ENCODE measurements around the gene PDIA5. TPM values are rescaled to one million over a fixed set of nuclear protein-coding genes. Genes with fewer than 3 reads are reported as not detected.

Gene PDIA5
- polyA plus RNA-seq, 3 donors = 9.1 to 22.9 (median 11.5) TPM

DNA sequence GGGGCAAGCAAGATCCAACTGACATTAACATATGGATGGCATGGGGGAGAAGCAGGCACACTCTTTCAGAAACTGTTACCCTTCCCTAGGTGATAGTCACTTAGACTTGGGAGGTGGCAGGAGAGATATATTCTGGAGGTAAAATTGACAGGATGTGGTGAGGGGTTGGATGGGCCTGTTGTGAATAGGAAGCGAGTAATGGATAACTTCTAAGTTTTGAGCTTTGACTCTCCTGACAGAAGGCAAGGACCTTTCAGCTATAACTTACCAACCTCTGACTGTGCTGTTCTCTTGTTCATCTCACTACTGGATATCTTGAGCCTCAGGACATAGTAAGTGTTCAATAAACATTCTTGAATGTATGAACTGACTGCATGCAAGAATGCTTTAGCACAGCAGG lies 1.9 kb upstream of the PDIA5 start:
- H3K27ac ChIP-seq (ENCODE audit: low read depth, low read length) = no peak overlapping the region
- 3 to 44% (median 8%) methylated on average over 1 of the region's 1 CpG for WGBS, 3 donors

DNA sequence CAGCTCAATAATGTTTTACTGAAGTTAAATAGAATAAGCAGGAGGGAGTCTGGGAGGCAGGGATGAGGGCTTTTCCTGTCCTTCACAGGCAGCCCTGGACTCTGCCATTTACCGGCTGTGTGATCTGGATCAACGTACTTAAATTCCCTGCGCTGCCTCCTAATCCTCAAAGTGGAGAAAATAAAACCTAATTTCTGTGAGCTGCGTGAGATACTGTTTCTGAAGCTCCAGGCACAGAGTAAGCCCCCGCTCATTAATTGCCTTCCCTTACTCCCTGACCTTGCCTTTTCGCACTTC lies 278 bp upstream of the PDIA5 start:
- H3K27ac ChIP-seq (ENCODE audit: low read depth, low read length) = no peak overlapping the region
- WGBS, 3 donors = 19 to 30% (median 22%) methylated on average over 6 of the region's 6 CpGs

DNA sequence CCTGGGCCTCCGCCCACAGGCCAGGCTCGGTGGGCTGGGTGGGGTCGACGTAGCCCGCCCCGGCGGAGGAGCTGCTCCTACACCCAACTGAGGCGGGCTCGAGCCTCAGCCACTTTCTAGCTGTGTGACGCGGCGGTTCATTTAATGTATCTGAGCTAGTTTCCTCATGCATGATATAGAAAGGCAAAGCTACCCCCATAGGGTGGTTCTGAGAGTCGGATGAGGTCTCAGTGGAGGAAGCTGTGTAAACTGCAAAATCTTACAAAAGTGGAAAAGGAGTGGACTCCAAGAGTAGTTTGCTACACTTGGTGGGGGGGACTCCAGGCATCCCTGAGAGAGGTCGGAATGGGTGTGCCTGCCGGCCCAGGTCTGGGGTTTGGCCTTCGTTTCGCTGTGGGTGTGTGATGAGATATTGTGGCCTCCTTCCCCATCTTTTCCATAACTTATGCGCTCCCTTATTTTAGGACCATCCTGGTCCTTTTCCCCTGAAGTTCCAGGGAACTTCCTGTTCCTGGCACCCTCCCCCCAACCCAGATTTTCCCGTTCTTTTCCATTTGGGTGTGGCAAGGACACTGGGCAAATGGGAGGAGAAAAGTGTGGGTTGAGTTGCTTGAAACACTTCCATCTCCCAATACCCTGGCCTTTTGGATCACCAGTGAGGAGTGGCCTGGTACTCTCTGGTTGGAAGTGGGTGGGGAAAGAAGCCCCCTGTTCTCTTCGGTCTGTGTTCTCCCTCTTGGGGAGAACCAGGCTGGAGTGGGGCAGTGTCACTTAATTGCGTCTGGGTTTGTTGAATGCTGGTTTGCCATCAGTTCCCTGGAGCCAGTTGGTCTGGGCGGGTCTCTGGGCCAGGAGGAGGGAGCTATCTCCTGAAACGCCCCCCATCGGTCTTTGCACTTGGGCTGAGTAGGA lies 1.1 kb downstream of the PDIA5 start:
- 9 to 23% (median 20%) methylated on average over 24 of the region's 24 CpGs for WGBS, 3 donors
- H3K27ac ChIP-seq (ENCODE audit: low read depth, low read length) = no peak overlapping the region

DNA sequence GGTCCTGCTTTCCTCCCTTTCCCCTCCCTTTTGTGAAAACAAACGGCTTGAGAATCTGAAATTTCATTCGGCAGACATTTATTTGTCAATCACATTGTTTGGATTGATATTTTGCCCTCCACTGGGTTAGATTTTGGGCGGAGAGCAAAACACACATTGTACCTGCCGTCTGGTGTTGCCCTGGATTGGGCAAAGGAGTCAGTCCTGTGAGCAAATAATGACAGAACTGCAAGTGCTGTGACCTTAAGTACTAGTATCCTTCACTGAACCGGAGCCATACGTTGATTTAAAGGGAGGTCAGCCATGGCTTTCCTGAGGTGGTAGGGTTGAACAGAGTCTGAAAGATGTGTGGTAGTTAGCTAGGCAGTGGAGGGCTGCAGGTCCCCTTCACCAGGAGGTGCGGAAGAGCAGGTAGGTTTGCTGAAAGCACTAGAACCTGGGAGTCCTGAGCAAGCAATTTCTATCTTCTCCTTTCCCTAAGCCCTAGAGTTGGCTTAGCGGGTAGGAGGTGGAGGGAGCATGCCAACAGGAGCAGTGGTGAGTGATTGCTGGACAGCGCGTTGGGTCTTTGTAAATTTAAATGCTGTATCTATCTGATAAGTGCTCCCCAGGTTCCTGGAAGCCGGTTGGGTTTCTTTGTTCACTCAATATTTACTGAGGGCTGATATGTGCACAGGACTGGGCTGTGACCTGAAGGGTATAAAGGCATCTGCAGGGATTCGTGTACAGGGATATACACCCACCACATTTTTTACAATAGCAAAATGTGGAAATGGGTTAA lies 2.0 kb downstream of the PDIA5 start:
- 26 to 90% (median 85%) methylated on average over 12 of the region's 12 CpGs for WGBS, 3 donors

DNA sequence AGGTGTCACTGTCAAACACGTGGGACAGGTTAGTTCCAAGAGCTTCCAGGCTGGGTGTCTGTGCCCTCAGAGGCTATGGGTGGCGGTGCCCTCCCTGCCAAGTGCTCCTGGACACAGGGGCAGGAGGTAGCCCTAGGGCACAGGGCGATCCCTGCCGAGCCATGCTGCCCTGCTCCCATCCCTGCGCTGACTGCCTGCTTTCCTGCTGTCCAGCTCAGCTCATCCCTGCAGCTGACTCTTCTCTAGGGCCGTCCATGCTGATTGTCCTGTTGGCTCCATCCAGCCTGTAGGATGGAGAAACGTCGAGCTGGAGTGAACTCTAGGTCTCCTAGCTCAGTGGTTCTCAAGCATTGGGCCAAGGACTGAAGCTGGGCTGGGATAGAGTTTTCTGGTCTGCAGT lies 3.7 kb downstream of the PDIA5 start:
- 74 to 83% (median 78%) methylated on average over 8 of the region's 8 CpGs for WGBS, 3 donors
- H3K27ac ChIP-seq (ENCODE audit: low read depth, low read length) = no peak overlapping the region

More for the DNA sequence above, 2.0 kb downstream of the PDIA5 start:
- no peak overlapping the region for H3K27ac ChIP-seq (ENCODE audit: low read depth, low read length)

DNA sequence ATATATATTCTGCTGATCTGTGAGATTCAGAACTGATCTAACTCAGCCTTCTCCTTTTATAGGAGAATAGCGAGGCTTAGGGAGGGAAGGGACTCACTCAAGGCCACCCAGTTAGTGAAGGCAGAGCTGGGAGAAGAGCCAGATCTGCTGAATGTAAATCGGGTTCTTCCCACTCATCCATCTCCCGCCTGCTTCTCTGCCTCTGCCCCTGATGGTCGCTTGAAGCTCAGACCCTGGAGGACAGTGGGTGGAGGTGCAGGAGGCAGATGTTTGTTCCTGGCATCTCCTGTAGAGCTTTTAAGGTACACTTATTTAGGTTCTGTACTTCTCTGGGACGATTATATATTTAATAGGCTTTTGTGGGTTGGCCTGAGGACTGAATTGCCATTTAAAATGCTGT lies 4.3 kb downstream of the PDIA5 start:
- 47 to 55% (median 52%) methylated on average over 5 of the region's 5 CpGs for WGBS, 3 donors
- H3K27ac ChIP-seq (ENCODE audit: low read depth, low read length) = no peak overlapping the region

DNA sequence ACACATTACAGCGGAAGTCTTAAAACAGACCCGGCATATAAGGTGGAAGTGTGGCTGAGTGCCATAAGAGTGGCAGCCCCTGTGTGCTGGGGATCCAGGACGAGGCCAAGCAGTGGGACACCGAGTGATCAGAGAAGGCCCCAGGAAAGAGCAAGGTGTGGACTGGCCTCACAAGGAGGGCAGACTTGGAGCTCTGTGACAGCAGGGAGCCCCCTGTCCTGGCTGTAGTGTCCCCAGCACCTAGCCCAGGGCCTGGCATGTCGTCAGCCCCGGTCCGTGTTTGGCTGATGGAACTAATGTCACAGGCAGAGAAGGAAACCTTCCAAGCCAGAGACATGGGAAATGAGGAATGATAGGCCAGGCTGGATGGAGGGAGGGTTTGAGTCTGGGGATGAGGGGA lies 4.8 kb downstream of the PDIA5 start:
- 74 to 85% (median 77%) methylated on average over 7 of the region's 7 CpGs for WGBS, 3 donors
- H3K27ac ChIP-seq (ENCODE audit: low read depth, low read length) = no peak overlapping the region

DNA sequence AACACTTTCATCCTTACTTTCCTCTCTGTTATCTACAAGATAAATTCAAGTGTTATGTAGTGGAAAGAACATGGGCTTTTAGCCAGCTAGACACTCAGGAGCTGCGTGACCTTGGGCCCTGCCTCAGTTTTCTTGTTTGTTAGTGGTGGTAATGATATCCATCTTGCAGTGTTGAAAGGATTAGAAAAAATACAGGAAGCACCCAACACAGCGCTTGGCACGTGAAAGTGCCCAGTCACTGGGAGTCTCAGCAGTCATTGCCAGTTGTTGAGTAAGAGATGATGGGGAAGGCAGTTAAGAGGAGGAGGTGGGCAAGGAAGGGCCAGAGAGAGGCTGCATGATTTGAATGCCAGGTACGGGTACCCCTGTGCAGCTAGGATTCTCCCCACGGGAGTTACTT lies 5.3 kb downstream of the PDIA5 start:
- H3K27ac ChIP-seq (ENCODE audit: low read depth, low read length) = no peak overlapping the region
- WGBS, 3 donors = 47 to 61% (median 58%) methylated on average over 5 of the region's 5 CpGs

DNA sequence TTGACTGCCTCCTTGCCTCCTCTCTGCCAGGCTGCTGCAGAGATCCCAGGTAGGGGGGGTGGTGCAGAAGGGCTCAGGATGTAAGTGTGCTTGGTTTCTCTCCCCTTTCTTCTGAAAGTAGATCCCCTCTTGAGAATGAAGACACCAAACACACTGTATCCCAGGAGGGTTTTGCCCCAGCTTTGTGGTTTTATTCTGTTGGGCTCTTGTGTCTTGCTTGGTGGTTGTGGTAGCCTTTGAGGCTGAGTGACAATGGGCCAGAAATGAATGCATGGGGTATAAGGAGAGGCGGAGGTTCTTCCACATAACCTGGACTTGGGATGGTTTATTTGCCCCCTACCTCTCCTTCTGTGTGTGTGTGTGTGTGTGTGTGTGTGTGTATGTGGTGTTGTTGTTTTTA lies 5.7 kb downstream of the PDIA5 start:
- no peak overlapping the region for H3K27ac ChIP-seq (ENCODE audit: low read depth, low read length)

DNA sequence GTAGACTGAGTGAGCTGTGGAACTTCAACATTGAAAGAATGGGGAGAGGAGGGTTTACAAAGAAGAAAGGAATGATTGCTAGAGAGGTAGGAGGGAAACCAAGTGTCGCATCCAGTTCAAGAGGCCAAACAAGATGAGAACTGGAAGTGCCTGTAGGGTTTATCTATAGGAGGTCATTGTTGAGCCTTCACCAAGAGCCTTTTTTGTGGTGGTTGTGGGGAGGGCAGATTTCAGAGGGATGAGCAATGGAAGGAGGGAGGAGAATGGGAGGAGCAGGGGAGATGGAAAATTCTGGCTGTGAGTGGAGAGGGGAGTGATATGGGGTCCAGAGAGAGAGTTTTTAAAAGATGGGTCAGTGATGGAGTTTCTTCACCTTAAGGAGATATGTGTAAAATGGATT lies 8.5 kb downstream of the PDIA5 start:
- 94 to 100% (median 96%) methylated on average over 1 of the region's 1 CpG for WGBS, 3 donors
- no peak overlapping the region for H3K27ac ChIP-seq (ENCODE audit: low read depth, low read length)

More for the DNA sequence above, 5.7 kb downstream of the PDIA5 start:
- 89 to 95% (median 95%) methylated on average over 1 of the region's 1 CpG for WGBS, 3 donors

DNA sequence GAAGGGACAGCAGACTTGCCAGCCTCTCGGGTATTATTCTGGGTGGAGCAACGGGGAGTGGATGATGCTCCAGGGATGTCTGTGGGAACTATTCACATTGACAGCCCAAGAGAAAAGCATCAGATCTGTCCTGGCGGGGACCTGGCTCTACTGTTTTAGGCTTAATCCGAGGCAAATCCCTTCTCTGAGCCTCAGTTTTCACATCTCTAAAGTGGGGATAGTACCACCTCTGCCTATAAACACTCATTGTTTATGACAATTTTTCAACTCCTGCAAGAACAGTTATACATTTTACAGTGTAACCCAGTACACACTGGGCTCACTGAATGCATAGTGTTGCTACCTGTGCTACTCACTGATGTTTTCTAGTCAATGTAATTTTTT lies 9.3 kb downstream of the PDIA5 start:
- 87 to 95% (median 89%) methylated on average over 4 of the region's 4 CpGs for WGBS, 3 donors
- no peak overlapping the region for H3K27ac ChIP-seq (ENCODE audit: low read depth, low read length)

DNA sequence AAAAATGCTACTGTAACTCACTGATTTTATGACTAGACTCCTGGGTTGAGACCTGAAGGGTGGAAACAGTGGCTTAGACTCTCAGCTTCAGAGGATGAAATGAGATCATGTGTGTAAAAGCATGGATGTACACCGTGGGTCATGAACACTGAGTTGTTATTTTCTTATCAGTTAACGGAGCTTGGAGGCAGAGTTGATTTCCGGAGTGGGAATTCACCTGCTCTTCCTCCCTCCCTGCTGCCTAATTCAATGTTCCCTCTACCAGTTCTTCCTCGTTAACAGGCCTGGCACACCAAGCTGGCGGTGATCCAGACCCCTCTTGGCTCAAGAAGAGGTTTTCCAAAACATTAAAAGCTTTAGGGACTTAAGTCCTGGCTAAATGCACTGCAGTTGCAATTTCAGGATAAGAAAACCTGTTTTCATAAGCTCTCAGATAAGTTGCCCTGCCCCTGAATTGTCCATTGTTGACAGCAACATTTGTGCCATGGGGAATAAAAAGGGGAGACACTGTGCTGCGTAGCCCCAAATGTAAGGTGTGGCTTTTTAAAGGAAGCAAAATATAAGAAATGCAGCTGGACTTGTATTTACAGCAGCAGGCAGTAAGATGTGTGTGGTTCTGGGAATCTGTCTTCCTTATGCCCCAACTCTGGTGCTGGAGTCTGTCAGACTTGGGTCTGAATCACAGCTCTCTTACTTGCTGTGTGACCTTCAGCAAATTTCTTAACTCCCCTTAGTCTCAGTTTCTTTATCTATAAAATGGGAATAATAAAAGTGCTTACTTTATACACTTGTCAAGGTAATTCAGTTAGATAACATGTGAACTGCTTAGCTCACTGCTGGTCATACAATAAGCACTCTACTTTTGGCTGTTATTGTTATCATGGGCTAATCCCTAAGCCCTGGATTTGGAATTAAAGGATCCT lies 9.9 kb downstream of the PDIA5 start:
- whole genome bisulfite sequencing, 3 donors = 20 to 27% (median 24%) methylated on average over 6 of the region's 6 CpGs
- H3K27ac ChIP-seq (ENCODE audit: low read depth, low read length) = no peak overlapping the region

DNA sequence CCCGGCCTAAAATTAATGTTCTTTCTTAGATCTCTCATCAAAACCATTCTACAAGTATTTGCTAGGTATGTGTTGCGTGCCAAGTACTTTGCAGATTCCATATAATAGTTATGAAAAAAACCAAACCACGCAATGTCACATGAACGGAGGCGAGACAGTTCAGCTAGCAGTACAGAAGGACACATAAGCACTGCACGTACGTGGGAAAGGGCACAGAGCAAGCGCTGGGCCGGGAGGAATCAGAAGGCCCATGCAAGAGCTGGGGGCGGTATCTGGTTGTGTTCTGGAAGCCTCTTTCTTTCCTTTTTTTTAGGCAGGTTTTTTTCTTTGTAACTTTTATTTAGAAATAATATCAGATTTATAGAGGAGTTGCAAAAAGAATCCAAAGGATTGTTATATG lies 11.3 kb downstream of the PDIA5 start:
- no peak overlapping the region for H3K27ac ChIP-seq (ENCODE audit: low read depth, low read length)

DNA sequence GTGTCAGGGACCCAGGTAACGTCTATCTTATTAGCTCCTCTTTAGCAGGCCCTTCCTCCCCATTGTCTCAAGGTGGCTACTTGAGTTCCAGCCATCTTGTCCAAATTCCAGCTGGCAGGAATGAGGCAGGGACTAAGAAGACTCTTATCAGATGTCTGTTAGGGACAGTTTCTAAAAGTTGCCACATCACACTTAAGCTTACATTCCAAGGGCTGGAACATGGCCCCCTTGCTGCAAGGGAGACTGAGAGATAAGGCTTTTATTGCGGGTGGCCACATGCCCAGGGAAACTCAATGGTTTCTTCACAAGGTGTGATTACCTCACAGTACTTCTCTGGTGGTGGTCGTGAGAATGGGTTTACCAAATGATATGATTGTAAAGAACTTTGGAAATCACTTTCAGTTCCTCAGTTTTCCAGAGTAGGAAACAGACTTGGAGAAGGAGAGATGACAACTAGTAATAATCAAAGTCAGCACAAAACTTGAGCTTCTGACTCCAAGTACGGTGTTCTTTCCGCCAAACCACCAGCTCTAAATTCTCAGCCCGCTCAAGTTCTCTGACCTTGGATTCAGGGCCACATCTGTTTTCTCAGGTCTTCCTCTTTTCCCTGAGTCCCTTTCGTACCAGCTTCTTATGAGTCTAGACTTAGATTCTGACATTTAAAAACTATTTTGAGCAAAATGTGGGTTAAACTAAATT lies 14.2 kb downstream of the PDIA5 start:
- 68 to 82% (median 72%) methylated on average over 7 of the region's 7 CpGs for WGBS, 3 donors
- no peak overlapping the region for H3K27ac ChIP-seq (ENCODE audit: low read depth, low read length)

More for the DNA sequence above, 11.3 kb downstream of the PDIA5 start:
- 92 to 93% (median 93%) methylated on average over 10 of the region's 10 CpGs for WGBS, 3 donors

DNA sequence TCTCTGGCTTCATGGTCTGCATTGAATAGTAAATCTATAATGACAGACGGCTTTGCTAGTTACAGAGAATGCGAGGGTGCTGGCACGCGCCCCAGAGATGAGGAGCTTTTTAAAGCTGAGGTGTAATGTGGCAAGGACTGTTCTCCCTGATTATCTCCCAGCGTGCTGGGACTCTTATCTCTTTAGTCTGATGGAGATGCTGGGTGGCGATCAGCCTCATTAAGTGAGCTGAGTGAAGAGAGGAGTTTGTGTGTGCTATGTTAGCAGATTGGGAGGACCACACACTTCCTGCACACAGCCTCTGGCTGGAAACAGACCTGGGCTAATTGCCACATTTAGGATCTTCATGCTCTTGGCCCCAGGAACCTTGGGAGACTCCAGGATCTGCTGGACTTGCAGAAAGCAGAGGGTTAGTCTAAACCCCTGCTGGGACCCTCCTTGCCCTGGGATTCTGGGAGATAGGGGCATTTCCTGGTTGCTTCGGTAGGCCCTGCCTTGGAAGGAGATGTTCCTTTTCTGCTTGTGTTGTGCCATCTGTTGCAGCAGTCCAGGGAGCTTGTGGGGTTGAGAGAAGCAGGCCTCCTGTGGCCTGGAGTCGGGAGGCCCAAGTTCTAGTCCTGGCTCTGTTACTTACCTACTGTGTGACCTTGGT lies 15.0 kb downstream of the PDIA5 start:
- no peak overlapping the region for H3K27ac ChIP-seq (ENCODE audit: low read depth, low read length)
- 50 to 74% (median 51%) methylated on average over 8 of the region's 8 CpGs for WGBS, 3 donors

DNA sequence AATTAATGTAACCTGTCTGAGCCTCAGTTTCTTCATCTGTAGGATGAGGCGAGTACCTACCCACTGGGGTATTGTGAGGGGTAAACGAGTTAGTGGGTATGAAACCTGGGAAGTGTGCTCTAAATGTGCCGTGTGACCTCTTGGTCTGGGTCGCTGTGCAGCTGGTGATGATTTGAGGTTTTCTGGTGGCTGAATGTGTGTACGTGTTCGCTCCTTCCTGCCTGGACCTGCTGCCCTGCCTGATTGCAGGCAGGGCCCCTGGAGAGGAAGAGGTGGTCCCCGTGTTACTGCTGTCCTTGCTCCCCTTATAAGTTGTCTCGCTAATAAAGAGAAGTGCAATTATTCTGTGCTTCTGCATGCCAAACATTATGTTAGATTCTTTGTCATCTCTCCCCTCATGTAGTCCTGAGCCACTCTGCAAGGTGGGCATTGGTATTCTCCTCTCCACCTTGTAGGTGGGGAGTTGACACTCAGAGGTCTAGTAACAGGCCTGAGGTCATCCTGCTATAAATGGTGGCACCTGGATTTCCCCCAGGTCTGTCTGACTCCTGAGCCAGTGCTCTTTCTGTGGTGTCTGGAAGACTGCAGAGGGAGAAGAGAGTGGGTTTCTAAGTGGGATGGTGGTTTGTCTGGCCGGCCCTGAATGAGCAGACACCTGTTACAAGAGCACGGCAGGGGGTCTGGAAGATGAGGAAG lies 15.7 kb downstream of the PDIA5 start:
- WGBS, 3 donors = 50 to 89% (median 56%) methylated on average over 10 of the region's 10 CpGs
- no peak overlapping the region for H3K27ac ChIP-seq (ENCODE audit: low read depth, low read length)
